ENCODE results near the gene CBLB.
A peak's percentile ranks its signal among the peaks of the same experiment; 100 is the strongest.

Gene CBLB

GRCh38 chr3:105611304-105612192, 257.3 kb downstream of the CBLB start:
- DNase-seq: peak; percentile 26

- DNase-seq: no peak
These were observed 258.3 kb downstream of the CBLB start for GRCh38 chr3:105610473-105610872.

- no peak for DNase-seq
These were observed 260.2 kb downstream of the CBLB start for GRCh38 chr3:105608623-105609022.

GRCh38 chr3:105606016-105606415, 262.8 kb downstream of the CBLB start:
- DNase-seq: no peak

Data from hematopoietic multipotent progenitor cell treated with erythropoietin and hydrocortisone succinate and interleukin-3 and kit ligand, for 4 days (in vitro differentiated cells).